H9 (cell line): ENCODE results near the gene C1orf74. TPM values are rescaled to one million over a fixed set of nuclear protein-coding genes. Genes with fewer than 3 reads are reported as not detected.
A peak's percentile ranks its signal among the peaks of the same experiment; 100 is the strongest.

Experiments used
- DNase-seq: peaks from one replicate; pipeline ENCODE4 v3.0.0-alpha.2; 2017
- H2AFZ ChIP-seq: one replicate; pipeline ENCODE4 v1.6.1; 2013; ENCODE audit warnings: mild to moderate bottlenecking, low read length, control low read depth, moderate library complexity
- H2AK5ac ChIP-seq: 2 replicates; pipeline ENCODE4 v1.6.1; 2013; ENCODE audit warnings: low read length, control low read depth, mixed read lengths; ENCODE audit not compliant: insufficient read length
- H2BK120ac ChIP-seq: one replicate; pipeline ENCODE4 v1.6.1; 2013; ENCODE audit warnings: low read depth, mild to moderate bottlenecking, low read length, control low read depth, inconsistent platforms; ENCODE audit not compliant: poor library complexity, severe bottlenecking
- H2BK12ac ChIP-seq: 2 replicates; pipeline ENCODE4 v1.6.1; 2013; ENCODE audit warnings: low read length, control low read depth, mixed read lengths, low read depth; ENCODE audit not compliant: insufficient read length
- H2BK15ac ChIP-seq: 2 replicates; pipeline ENCODE4 v1.6.1; 2013; ENCODE audit warnings: low read depth, low read length, control low read depth
- H2BK20ac ChIP-seq: one replicate; pipeline ENCODE4 v1.6.1; 2013; ENCODE audit warnings: low read depth, mild to moderate bottlenecking, low read length, control low read depth, inconsistent platforms; ENCODE audit not compliant: poor library complexity, severe bottlenecking
- H2BK5ac ChIP-seq: 2 replicates; pipeline ENCODE4 v1.6.1; 2013; ENCODE audit warnings: low read length, control low read depth, mixed read lengths; ENCODE audit not compliant: insufficient read length
- H3K14ac ChIP-seq: 2 replicates; pipeline ENCODE4 v1.6.1; 2013; ENCODE audit warnings: low read length, control low read depth; ENCODE audit not compliant: insufficient read depth
- H3K18ac ChIP-seq: 2 replicates; pipeline ENCODE4 v1.6.1; 2013; ENCODE audit warnings: low read depth, mild to moderate bottlenecking, mixed read lengths, low read length, control low read depth; ENCODE audit not compliant: insufficient read length
- H3K23ac ChIP-seq: 2 replicates; pipeline ENCODE4 v1.6.1; 2013; ENCODE audit warnings: low read length, control low read depth, mixed read lengths, low read depth; ENCODE audit not compliant: insufficient read length
- H3K23me2 ChIP-seq: 2 replicates; pipeline ENCODE4 v1.6.1; 2013; ENCODE audit warnings: low read depth, mild to moderate bottlenecking, mixed read lengths, low read length, control low read depth; ENCODE audit not compliant: insufficient read length, poor library complexity, severe bottlenecking
- H3K27ac ChIP-seq: 2 replicates; pipeline ENCODE4 v1.5.1; 2013; ENCODE audit warnings: low read length, control low read depth, mixed read lengths, low read depth; ENCODE audit not compliant: insufficient read length
- H3K27me3 ChIP-seq: 2 replicates; pipeline ENCODE4 v1.6.1; 2013; ENCODE audit warnings: low read length, control low read depth, inconsistent platforms; ENCODE audit not compliant: insufficient read depth
- H3K4ac ChIP-seq: 2 replicates; pipeline ENCODE4 v1.6.1; 2013; ENCODE audit warnings: low read depth, mild to moderate bottlenecking, control low read depth, inconsistent platforms, low read length, moderate library complexity
- H3K4me1 ChIP-seq: 2 replicates; pipeline ENCODE4 v1.6.1; 2013; ENCODE audit warnings: low read length, control low read depth, inconsistent platforms; ENCODE audit not compliant: insufficient read depth
- H3K4me2 ChIP-seq: 2 replicates; pipeline ENCODE4 v1.6.1; 2013; ENCODE audit warnings: low read length, control low read depth, mixed read lengths; ENCODE audit not compliant: insufficient read length, insufficient read depth
- H3K56ac ChIP-seq: 2 replicates; pipeline ENCODE4 v1.6.1; 2013; ENCODE audit warnings: low read depth, mild to moderate bottlenecking, mixed read lengths, low read length, control low read depth; ENCODE audit not compliant: insufficient read length
- H3K79me1 ChIP-seq: 2 replicates; pipeline ENCODE4 v1.6.1; 2013; ENCODE audit warnings: low read depth, mild to moderate bottlenecking, moderate library complexity, low read length, control low read depth, inconsistent platforms; ENCODE audit not compliant: insufficient read depth, poor library complexity, severe bottlenecking
- H3K79me2 ChIP-seq: 2 replicates; pipeline ENCODE4 v1.6.1; 2013; ENCODE audit warnings: low read length, control low read depth, inconsistent platforms; ENCODE audit not compliant: insufficient read depth
- H3K9ac ChIP-seq: 2 replicates; pipeline ENCODE4 v1.6.1; 2013; ENCODE audit warnings: low read length, control low read depth, mixed read lengths; ENCODE audit not compliant: insufficient read length; ENCODE audit errors: extremely low read depth
- H3K9me3 ChIP-seq: one replicate; pipeline ENCODE4 v1.6.1; 2013; ENCODE audit warnings: low read depth, low read length, inconsistent platforms; ENCODE audit not compliant: control insufficient read depth
- H3T11ph ChIP-seq: one replicate; pipeline ENCODE4 v1.6.1; 2013; ENCODE audit warnings: mild to moderate bottlenecking, low read length, control low read depth, inconsistent platforms
- H4K20me1 ChIP-seq: one replicate; pipeline ENCODE4 v1.6.1; 2013; ENCODE audit not compliant: control insufficient read depth, insufficient read length, insufficient read depth
- H4K5ac ChIP-seq: 2 replicates; pipeline ENCODE4 v1.6.1; 2013; ENCODE audit warnings: low read depth, mild to moderate bottlenecking, mixed read lengths, low read length, control low read depth; ENCODE audit not compliant: insufficient read length
- H4K8ac ChIP-seq: replicated peaks from 2 replicates; pipeline ENCODE4 v1.6.1; 2013; ENCODE audit warnings: low read length, control low read depth, mixed read lengths, low read depth; ENCODE audit not compliant: insufficient read length
- H4K91ac ChIP-seq: 2 replicates; pipeline ENCODE4 v1.6.1; 2013; ENCODE audit warnings: low read depth, mild to moderate bottlenecking, moderate library complexity, mixed read lengths, low read length, control low read depth; ENCODE audit not compliant: insufficient read length
- H3K27ac Mint-ChIP-seq, 3 experiments: 2 replicates in 2 of 3; 3 replicates in 1 of 3; pipeline ENCODE4 v1.8.0; 2020 to 2021; ENCODE audit warnings: mixed read lengths in 3 of 3, mild to moderate bottlenecking in 1 of 3, moderate library complexity in 1 of 3
- H3K27me3 Mint-ChIP-seq: 2 replicates; pipeline ENCODE4 v1.8.0; 2021; ENCODE audit warnings: low read depth, mild to moderate bottlenecking, moderate library complexity, mixed read lengths
- H3K36me3 Mint-ChIP-seq, 3 experiments: 2 replicates in 2 of 3; 3 replicates in 1 of 3; pipeline ENCODE4 v1.8.0; 2020 to 2021; ENCODE audit warnings: low read depth in 3 of 3, mixed read lengths in 3 of 3; ENCODE audit not compliant: insufficient read depth in 1 of 3
- H3K4me1 Mint-ChIP-seq, 2 experiments: 2 replicates each; pipeline ENCODE4 v1.8.0; 2020; ENCODE audit warnings: mixed read lengths in 2 of 2
- H3K4me3 Mint-ChIP-seq, 2 experiments: 2 replicates in 1 of 2; 3 replicates in 1 of 2; pipeline ENCODE4 v1.8.0; 2020 to 2021; ENCODE audit warnings: mild to moderate bottlenecking in 2 of 2, mixed read lengths in 2 of 2, moderate library complexity in 1 of 2
- H3K9me3 Mint-ChIP-seq, 2 experiments: 2 replicates in 1 of 2; 3 replicates in 1 of 2; pipeline ENCODE4 v1.8.0; 2020; ENCODE audit warnings: mild to moderate bottlenecking in 2 of 2, mixed read lengths in 2 of 2, moderate library complexity in 1 of 2
- CTCF ChIP-seq: fragments of 200-600 bp; sonication (generic); conservative IDR thresholded peaks from 3 replicates; pipeline ENCODE4 v1.8.0; 2021; ENCODE audit warnings: antibody characterized with exemption, mild to moderate bottlenecking
- WGBS: extraction: QIAGEN DNeasy Blood & Tissue Kit; methylation state at CpG from one replicate; pipeline ENCODE4 v1.1.7; 2013; ENCODE audit warnings: missing lambda C conversion rate, low lambda C conversion rate, mixed read lengths; ENCODE audit not compliant: insufficient read length; ENCODE audit errors: extremely low coverage; 5-methylcytosine and 5-hydroxymethylcytosine counted together
- total RNA-seq: library from RNA; stranded (reverse); gene quantifications from 2 replicates; pipeline ENCODE4 v1.2.1, GENCODE V29; 2021

Gene C1orf74
- total RNA-seq, 1 experiment from 2014 or later = 2.4 TPM

- H3K9me3 ChIP-seq = no peaks in the 10 kb centered on the region
- H4K8ac ChIP-seq = no peak overlapping the region
- H2BK12ac ChIP-seq = no peak overlapping the region
- peak; percentile 50; the same call in 2 of the 3 replicates for TF ChIP-seq CTCF
- WGBS = no CpG with 5 or more reads among the region's 19 CpGs
- H2AK5ac ChIP-seq = no peak overlapping the region
- no peak overlapping the region for H2BK5ac ChIP-seq
- H3K79me1 ChIP-seq = no peaks in the 10 kb centered on the region
- no peak overlapping the region for H2BK20ac ChIP-seq
- Mint-ChIP-seq H3K4me3 (peak overlapping the region; percentile 94 to 97), H3K36me3 (0 out of 7 replicates have a peak, but pooled peaks cover 0 to 3% (median 0%) of the 10 kb centered on the region in 3 experiments), H3K4me1 (peaks cover 12 to 15% of the 10 kb centered on the region in 2 experiments), H3K27me3 (peaks cover 3% of the 10 kb centered on the region), H3K9me3 (no peaks in the 10 kb centered on the region), H3K27ac (peak overlapping the region; percentile 89 to 99 (median 97); a peak in 3 of 7 replicates)
- H3K23ac ChIP-seq = no peak overlapping the region
- no peaks in the 10 kb centered on the region for H3K4me1 ChIP-seq
- H3K79me2 ChIP-seq = no peaks in the 10 kb centered on the region
- DNase-seq = peak; percentile 73
- no peak overlapping the region for H3K27ac ChIP-seq
- no peak overlapping the region for H3K18ac ChIP-seq
- no peaks in the 10 kb centered on the region for H4K20me1 ChIP-seq
- H3K27me3 ChIP-seq = no peaks in the 10 kb centered on the region
- H3K4ac ChIP-seq = no peak overlapping the region
- H3T11ph ChIP-seq = no peak overlapping the region
- H3K14ac ChIP-seq = peak overlapping the region; percentile 33; the same call in 1 of the 2 replicates
- peak overlapping the region; percentile 55 for H3K4me2 ChIP-seq
- no peak overlapping the region for H2AFZ ChIP-seq
- no peak overlapping the region for H4K5ac ChIP-seq
- H4K91ac ChIP-seq = no peak overlapping the region
- H3K56ac ChIP-seq = no peak overlapping the region
- no peak overlapping the region for H2BK120ac ChIP-seq
- H3K9ac ChIP-seq = peak overlapping the region; percentile 69
- no peak overlapping the region for H2BK15ac ChIP-seq
- peaks cover 8% of the 10 kb centered on the region for H3K23me2 ChIP-seq
Measured at GRCh38 chr1:209805341-209805781, 21.0 kb upstream of the C1orf74 start.
